Left lobe of liver (tissue), 2 donors: Measurements from ENCODE around the gene EIF3M. TPM values are rescaled to one million over a fixed set of nuclear protein-coding genes. Genes with fewer than 3 reads are reported as not detected.

Experiments
- ATAC-seq: fragments of 200-7000 bp; cut with Tn5 transposase; one replicate; pipeline ENCODE4 v1.9.1; 2020; ENCODE audit warnings: mild to moderate bottlenecking, moderate library complexity
- DNase-seq: peaks from one replicate; pipeline ENCODE4 v3.0.0-alpha.2; 2020; ENCODE audit warnings: low spot score
- total RNA-seq: library from RNA; stranded (reverse); gene quantifications from one replicate; pipeline ENCODE4 v1.2.1, GENCODE V29; 2021
- donor health status: DM: no; HTN: no; CAD: no; lungs with moderate emphysema.
- donor health status: DM: no; HTN: yes; CAD: no.

The EIF3M gene
- 63.4 TPM for total RNA-seq

DNA sequence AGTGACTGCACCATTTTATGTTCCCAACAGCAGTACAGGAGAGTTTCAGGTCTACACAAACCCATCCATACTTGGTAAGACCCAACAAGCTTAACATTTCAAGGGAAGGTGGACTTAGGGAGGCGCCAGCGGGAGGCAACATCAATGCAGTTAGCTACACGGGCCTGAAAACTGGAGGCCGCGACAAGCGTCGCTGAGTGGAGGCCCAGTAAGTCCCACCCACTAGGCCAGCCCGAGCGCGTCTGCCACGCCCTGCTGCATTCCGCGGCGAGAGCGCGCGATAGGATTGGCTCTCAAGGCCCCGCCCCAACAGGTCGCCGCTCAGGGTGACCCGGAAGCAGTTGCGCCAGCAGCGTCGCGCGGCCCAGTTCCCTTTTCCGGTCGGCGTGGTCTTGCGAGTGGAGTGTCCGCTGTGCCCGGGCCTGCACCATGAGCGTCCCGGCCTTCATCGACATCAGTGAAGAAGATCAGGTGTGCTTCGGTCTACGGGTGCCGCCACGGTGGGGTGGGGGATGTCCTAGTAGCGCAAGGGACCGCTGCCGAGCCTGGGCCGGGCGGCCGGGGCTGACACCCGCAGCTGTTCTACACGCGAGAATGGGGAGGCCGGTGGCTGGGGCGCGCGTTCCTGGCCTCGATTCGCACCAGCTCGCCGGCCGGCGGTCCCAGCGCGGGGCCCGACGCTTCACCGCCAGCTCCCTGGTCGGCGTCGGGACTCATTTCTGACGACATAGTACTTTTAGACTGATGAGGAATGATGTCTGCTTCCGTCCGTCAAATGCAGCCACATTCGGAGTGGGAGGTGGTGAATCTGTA lies at the start of gene EIF3M:
Gene EIF3M, plus strand, starts transcription at position 373 of the 813 bp plus-strand sequence. Its CDS starts 57 bp downstream, at position 430.
- ATAC-seq, result peak; percentile 99
- peak; percentile 97 for DNase-seq

DNA sequence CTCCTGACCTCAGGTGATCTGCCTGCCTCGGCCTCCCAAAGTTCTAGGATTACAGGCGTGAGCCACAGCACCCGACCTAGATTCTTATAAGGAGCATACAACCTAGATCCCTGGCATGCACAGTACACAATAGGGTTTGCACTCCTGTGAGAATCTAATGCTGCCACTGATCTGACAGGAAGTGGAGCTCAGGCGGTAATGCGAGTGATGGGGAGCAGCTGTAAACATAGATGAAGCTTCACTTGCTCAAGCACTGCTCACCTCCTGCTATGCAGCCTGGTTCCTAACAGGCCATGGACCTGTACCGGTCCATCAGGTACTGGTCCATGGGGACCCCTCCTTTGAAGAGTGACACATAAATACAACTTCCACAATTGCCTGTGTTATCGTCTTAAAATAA lies 44.8 kb upstream of the EIF3M start:
- no peak for ATAC-seq
- DNase-seq, result no peak

DNA sequence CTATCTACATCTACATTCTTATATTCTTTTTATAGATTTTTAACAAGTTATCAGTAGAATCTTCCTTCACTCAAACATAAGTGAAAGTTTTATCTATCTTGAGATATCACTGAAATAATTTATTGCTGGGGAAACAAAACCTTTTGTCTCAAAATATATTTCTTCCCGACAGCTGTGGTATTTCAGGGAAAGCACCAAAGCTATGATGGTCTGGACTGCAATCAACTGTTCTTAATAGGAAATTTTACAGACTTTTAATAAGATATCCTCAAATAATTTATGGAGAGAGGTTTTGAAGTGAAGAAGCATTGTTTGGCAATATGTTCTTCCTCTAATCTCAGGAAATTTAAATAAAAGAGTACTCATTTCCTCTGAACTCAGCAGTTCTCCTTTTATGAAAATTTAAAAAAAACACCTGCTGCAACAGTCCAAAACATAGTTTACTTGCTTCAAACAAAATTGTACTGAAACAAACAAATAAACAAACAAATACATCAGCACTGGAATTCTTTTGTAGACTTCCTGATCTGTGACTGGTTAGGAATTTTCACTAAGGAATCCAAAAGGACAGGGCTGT lies 33.9 kb upstream of the EIF3M start:
- ATAC-seq, result no peak
- DNase-seq, result no peak

- ATAC-seq, result no peak
Measured at GRCh38 chr11:32550207-32550606, 33.4 kb upstream of the EIF3M start.

DNA sequence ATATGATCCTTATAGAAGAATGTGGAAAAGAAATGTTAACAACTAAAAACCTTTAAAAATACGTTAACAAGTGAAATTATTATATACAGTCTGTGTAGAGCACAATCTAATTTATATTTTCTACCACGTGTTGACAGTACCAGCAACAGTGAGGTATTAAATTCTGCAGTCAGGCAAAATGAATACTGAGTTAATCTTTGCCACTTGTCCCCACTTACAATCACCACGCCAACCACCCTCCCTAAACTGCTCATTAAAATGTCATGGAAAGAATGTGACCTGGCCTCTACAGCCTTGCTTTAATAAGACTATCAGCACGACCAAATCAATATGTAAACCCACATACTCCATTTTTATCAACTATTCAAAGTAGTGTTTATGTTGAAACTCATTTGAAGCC lies 28.5 kb upstream of the EIF3M start:
- no peak for DNase-seq
- no peak for ATAC-seq

More at GRCh38 chr11:32550207-32550606, 33.4 kb upstream of the EIF3M start:
- DNase-seq, result no peak

GRCh38 chr11:32555895-32556294 lies 27.7 kb upstream of the EIF3M start:
- ATAC-seq (no peak), DNase-seq (no peak)

DNA sequence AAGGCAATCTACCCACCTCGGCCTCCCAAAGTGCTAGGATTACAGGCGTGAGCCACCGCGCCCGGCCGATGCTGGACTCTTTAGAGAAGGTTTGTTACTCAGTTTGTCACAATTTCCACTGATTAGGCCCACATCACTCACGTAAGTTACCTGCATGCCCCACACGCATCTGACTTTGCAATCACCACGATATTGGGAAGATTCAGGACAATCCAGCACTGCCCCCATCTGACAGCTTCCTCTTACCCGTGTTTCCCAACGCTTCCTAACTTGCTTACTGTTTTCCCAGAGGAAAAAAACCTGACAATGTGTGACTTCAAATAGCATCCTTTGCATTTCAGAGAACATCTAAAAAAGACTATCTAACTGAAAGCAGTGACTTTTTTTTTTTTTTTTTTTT lies 21.8 kb upstream of the EIF3M start:
- ATAC-seq (no peak), DNase-seq (no peak)

DNA sequence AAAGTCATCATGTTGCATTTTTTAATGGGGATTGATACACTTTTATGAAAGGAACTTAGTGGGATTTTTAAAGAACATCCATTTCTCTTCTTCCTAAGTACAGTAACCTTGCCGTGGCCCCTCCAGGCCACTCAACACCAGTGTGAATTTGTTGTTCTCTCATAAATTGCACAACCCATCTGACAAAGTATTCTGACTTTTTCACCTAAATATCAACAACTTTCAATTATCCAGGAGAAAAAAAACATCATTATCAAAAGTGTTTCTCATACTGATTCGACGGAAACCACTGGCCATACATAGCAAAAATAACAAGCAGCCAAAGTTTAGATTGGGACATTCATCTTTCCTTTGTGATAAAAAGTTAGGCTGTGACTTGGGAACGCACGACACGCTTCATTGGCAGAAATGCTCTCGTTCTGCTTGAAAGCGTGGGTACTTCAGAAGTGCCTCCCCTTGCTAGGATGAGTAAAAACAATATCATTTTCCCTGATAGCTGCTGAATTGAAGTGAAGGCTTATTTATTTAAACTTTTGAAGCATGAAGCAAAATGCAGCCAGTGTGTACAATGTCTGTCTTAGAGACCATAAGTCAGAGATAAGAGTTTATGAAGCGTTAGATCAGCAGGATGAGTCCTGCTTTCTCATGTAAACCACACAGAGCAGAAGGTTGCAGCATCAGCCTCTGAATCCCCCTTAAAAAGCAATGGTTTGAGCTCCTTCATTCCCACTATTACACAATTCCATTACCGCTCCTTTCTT lies 20.6 kb upstream of the EIF3M start:
- DNase-seq, result no peak
- ATAC-seq, result no peak

DNA sequence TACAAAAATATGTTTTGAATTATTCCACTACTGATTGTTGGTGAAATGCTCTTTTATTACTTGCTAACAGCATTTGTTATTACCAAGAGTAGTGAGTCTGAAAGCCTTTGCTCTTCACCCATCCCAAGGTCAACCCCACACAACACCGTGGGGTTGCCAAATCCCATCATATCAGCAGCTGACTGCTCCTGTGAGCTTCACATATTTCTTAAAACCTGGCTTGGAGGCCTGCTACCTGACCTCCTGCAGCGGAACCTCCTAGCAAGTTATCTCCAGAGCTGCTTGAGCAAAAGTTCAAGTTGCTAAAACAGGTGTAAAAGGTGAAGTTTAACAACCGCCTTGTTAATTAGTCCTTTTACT lies 20.1 kb upstream of the EIF3M start:
- DNase-seq, result no peak
- ATAC-seq, result no peak

DNA sequence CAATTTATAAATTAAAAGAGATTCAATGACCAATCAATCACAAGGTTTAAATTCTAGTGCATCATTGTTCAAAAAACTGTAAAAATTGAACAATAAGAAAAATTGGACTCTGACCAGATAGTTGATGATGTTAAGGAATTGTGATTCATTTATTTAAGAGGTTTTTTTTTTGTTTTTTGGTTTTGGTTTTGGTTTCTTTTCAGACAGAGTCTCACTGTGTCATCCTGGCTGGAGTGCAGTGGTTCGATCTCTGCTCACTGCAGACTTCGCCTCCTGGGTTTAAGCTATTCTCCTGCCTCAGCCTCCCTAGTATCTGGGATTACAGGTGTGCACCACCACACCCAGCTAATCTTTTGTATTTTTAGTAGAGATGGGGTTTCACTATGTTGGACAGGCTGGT lies 17.1 kb upstream of the EIF3M start:
- no peak for ATAC-seq
- no peak for DNase-seq

DNA sequence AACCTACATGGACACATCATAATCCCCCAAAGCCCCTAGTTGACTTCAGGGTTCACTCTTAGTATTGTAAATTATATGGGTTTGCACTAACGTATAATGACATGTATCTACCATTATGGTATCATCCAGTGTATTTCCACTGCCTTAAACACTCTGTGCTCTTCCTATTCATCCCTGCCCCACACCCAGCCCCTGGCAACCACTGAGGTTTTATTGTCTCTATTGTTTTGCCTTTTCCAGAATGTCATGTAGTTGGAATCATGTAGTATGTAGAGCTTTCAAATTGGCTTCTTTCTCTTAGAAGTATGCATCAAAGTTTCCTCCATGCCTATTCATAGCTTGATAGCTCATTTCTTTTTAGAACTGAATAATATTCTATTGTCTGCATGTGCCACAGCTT lies 16.5 kb upstream of the EIF3M start:
- DNase-seq, result no peak
- no peak for ATAC-seq

DNA sequence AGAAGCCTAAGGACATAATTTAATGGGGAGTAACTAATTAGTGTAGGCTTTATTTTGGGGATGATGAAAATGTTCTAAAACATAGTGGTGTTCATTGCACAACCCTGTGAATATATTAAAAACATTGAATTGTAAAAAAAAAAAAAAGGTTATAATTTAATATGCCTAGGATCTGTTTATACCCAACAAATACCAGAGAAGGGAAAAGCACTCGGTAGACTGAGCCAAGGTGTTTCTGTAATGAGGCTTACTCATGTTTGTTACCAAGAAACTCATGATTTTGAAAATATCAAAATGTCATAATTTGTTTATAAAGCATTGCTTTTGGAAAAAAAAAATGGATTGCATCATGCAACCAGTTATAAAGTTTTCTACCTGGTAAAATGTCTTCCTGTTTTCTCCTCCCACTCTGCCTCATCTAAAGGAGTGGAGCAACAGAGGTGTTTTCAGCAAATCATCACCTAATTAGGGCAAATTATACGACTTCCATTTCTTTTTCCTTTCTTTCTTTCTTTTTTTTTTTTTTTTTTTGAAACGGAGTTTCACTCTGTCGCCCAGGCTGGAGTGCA lies 14.2 kb upstream of the EIF3M start:
- DNase-seq (no peak), ATAC-seq (no peak)

GRCh38 chr11:32571039-32571438 lies 12.6 kb upstream of the EIF3M start:
- ATAC-seq (no peak), DNase-seq (no peak)

DNA sequence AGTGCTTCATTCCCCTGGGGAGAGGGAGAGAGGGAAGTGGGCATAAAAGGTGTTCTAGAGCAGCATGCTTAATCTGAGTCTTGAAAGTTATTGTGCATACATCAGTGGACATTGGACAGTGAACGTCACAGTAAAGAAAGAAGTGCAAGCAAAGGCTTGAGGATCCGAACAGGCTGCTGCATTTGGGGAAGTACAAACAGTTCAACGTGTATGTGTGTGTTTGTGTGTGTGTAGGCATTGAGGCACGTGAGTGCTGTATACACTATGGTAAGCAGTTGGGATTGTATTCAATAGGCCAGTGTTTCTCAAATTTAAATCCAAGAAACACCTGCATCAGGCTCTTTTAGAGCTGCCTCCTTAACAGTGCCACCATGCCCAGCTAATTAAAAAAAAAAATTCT lies 10.4 kb upstream of the EIF3M start:
- no peak for DNase-seq
- no peak for ATAC-seq

DNA sequence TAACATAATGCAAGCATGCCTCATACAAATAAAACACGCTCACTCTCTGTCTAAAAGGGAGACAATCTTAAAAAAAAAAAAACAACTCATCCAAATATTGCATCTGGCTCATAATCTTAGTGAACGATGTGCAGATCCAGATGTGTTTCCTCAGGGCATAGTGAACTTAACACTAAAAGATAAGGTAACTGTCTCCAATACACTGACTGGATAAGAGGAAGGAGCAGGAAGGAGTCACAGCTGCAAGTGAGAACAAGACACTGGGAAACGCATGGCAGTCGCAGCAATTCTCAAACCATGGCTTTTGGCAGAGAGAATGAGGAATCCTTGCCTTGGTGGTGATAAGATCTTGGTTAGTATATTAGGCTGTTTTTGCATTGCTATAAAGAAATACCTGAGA lies 9.2 kb upstream of the EIF3M start:
- ATAC-seq (no peak), DNase-seq (no peak)

- ATAC-seq (no peak), DNase-seq (no peak)
Measured at GRCh38 chr11:32575070-32575469, 8.6 kb upstream of the EIF3M start.

DNA sequence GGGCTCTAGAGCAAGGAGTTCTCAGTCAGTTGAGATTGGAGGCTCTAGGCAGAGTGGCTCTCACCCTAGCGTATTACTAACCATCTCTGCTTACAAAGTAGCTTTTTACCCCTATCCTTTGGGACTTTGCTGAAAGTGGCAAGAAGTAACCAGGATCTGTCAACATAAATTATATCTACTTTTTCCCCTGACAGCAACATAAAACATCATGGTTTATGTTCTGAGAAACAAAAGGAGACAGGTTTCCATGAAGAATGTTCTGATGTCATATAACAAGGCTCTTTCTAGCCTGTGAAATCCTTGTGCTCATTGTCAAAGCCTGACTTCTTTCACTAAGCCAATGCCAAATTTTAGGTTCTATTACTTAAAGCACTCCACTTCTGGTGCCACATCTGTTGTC lies 7.2 kb upstream of the EIF3M start:
- no peak for ATAC-seq
- DNase-seq, result no peak

GRCh38 chr11:32580967-32581366 lies 2.7 kb upstream of the EIF3M start:
- ATAC-seq (no peak), DNase-seq (no peak)

DNA sequence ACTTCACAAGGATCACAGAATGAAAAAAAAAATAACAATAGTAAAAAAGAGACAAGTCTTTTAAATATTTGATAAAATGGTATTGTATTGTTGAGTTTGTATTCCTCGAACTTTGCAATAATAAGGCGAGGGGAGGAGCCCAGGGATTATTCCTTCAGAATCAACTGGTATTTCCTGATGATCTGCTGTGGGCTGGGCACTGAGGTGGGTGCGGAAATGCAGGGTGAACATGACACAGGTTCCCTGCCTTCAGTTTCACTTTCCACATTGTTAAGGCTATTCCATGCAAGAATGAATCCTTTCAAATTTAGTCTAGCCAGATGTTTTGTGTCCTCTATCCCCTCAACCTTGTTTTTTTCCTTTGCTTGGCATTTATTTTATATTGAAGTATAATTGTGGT lies 2.1 kb upstream of the EIF3M start:
- no peak for DNase-seq
- no peak for ATAC-seq

DNA sequence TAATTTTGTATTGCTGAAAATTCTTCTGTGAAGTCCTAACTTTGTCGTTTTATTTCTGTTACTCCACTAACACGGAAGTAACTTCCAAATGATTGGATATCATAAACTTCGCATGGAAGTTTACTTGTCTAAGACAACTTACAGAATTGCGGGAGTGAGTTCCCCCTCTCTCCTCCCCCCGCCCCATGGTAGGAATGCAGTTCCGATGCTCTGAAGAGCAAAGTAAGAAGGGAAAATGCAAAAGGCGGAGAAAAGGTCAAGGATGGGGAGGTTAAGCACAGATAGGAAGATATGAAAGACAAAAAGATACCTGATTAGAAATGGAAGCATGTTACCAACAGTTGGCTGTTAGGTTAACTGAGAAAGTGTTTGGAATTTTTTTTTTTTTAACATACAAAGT lies 1.3 kb downstream of the EIF3M start:
- ATAC-seq (no peak), DNase-seq (no peak)

DNA sequence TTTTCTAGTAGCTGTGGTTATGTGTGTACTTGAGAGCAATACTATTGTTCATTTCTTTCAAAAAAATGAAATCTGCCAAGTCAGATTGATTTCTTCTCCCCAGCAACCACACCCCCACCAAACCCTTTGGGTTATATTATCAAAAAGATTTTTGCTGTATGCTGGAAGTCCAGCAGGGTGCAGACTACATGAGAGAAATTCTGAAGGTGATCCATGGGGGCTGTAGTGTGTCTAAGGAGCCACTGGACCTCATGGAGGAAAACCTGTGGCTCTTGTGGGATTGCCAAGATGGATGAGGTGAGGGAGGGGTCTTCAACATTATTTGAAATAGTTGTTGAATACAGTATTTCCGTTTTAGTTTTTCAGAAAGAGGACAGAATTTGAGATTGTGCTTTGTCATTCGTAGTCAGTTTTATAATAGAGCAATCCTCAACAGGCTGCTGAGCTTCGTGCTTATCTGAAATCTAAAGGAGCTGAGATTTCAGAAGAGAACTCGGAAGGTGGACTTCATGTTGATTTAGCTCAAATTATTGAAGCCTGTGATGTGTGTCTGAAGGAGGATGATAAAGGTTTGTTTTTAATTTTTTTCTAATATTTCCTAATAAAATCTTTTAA lies 3.1 kb downstream of the EIF3M start:
- no peak for DNase-seq
- ATAC-seq, result no peak
